ENCODE results near the gene CDK17. TPM values are rescaled to one million over a fixed set of nuclear protein-coding genes. Genes with fewer than 3 reads are reported as not detected.
"Not testable (repeated sequence)": the region's sequence is repeated elsewhere in the genome, so short reads cannot be mapped to it uniquely, and the experiment has no call there.

The CDK17 gene
- total and polyA plus RNA-seq, 2 donors, result 32.9 to 49.2 TPM

- no peak overlapping the region for H3K4me3 ChIP-seq (ENCODE audit: low read length in 2 of 2)
- H3K36me3 ChIP-seq (ENCODE audit: control insufficient read depth in 2 of 2, insufficient read depth in 2 of 2, low read length in 1 of 2), result no peaks in the 10 kb centered on the region
- H3K27me3 ChIP-seq (ENCODE audit: control insufficient read depth in 2 of 2, insufficient read depth in 1 of 2, low read length in 1 of 2), result no peaks in the 10 kb centered on the region
- no peaks in the 10 kb centered on the region for H3K9me3 ChIP-seq (ENCODE audit: control insufficient read depth in 2 of 2, insufficient read depth in 1 of 2, low read length in 1 of 2)
- H3K27ac ChIP-seq (ENCODE audit: low read depth in 1 of 2, low read length in 1 of 2), result no peak overlapping the region
- DNase-seq (ENCODE audit: low read depth in 6 of 9, low spot score in 9 of 9), result no peak
- 99% methylated on average over 3 of the region's 3 CpGs for WGBS
- no peaks in the 10 kb centered on the region for H3K4me1 ChIP-seq (ENCODE audit: control insufficient read depth in 2 of 2, insufficient read depth in 2 of 2, low read length in 2 of 2)
These were observed 8.8 kb upstream of the CDK17 start for GRCh38 chr12:96408993-96409392.

GRCh38 chr12:96407429-96408097, 7.3 kb upstream of the CDK17 start:
- not testable (repeated sequence) for H3K9me3 ChIP-seq (ENCODE audit: control insufficient read depth in 2 of 2, insufficient read depth in 1 of 2, low read length in 1 of 2); H3K27me3 ChIP-seq (ENCODE audit: control insufficient read depth in 2 of 2, insufficient read depth in 1 of 2, low read length in 1 of 2); H3K27ac ChIP-seq (ENCODE audit: low read depth in 1 of 2, low read length in 1 of 2); H3K4me3 ChIP-seq (ENCODE audit: low read length in 2 of 2); DNase-seq (ENCODE audit: low read depth in 6 of 9, low spot score in 9 of 9); H3K36me3 ChIP-seq (ENCODE audit: control insufficient read depth in 2 of 2, insufficient read depth in 2 of 2, low read length in 1 of 2); H3K4me1 ChIP-seq (ENCODE audit: control insufficient read depth in 2 of 2, insufficient read depth in 2 of 2, low read length in 2 of 2)
- 92% methylated on average over 7 of the region's 7 CpGs for WGBS

- 91% methylated on average over 3 of the region's 3 CpGs for WGBS
- H3K4me1 ChIP-seq (ENCODE audit: control insufficient read depth in 2 of 2, insufficient read depth in 2 of 2, low read length in 2 of 2), result peaks cover 2 to 7% of the 10 kb centered on the region in 2 donors
- H3K4me3 ChIP-seq (ENCODE audit: low read length in 2 of 2), result no peak overlapping the region
- H3K27ac ChIP-seq (ENCODE audit: low read depth in 1 of 2, low read length in 1 of 2), result no peak overlapping the region
- no peaks in the 10 kb centered on the region for H3K36me3 ChIP-seq (ENCODE audit: control insufficient read depth in 2 of 2, insufficient read depth in 2 of 2, low read length in 1 of 2)
- no peaks in the 10 kb centered on the region for H3K9me3 ChIP-seq (ENCODE audit: control insufficient read depth in 2 of 2, insufficient read depth in 1 of 2, low read length in 1 of 2)
- no peak for DNase-seq (ENCODE audit: low read depth in 6 of 9, low spot score in 9 of 9)
- H3K27me3 ChIP-seq (ENCODE audit: control insufficient read depth in 2 of 2, insufficient read depth in 1 of 2, low read length in 1 of 2), result no peaks in the 10 kb centered on the region
These were observed 4.5 kb upstream of the CDK17 start for GRCh38 chr12:96404696-96405095.

- Histone ChIP-seq H3K36me3 (ENCODE audit: control insufficient read depth in 2 of 2, insufficient read depth in 2 of 2, low read length in 1 of 2) (no peaks in the 10 kb centered on the region), H3K9me3 (ENCODE audit: control insufficient read depth in 2 of 2, insufficient read depth in 1 of 2, low read length in 1 of 2) (no peaks in the 10 kb centered on the region), H3K27me3 (ENCODE audit: control insufficient read depth in 2 of 2, insufficient read depth in 1 of 2, low read length in 1 of 2) (no peaks in the 10 kb centered on the region), H3K4me3 (ENCODE audit: low read length in 2 of 2) (no peak overlapping the region), H3K27ac (ENCODE audit: low read depth in 1 of 2, low read length in 1 of 2) (no peak overlapping the region), H3K4me1 (ENCODE audit: control insufficient read depth in 2 of 2, insufficient read depth in 2 of 2, low read length in 2 of 2) (peaks cover 2 to 8% of the 10 kb centered on the region in 2 donors)
- 99% methylated on average over 1 of the region's 1 CpG for whole genome bisulfite sequencing
- no peak for DNase-seq (ENCODE audit: low read depth in 6 of 9, low spot score in 9 of 9)
These were observed 3.6 kb upstream of the CDK17 start for GRCh38 chr12:96403870-96404269.

GRCh38 chr12:96402522-96402921, 2.3 kb upstream of the CDK17 start:
- not testable (repeated sequence) for DNase-seq (ENCODE audit: low read depth in 6 of 9, low spot score in 9 of 9); H3K36me3 ChIP-seq (ENCODE audit: control insufficient read depth in 2 of 2, insufficient read depth in 2 of 2, low read length in 1 of 2); H3K9me3 ChIP-seq (ENCODE audit: control insufficient read depth in 2 of 2, insufficient read depth in 1 of 2, low read length in 1 of 2); H3K27ac ChIP-seq (ENCODE audit: low read depth in 1 of 2, low read length in 1 of 2); H3K27me3 ChIP-seq (ENCODE audit: control insufficient read depth in 2 of 2, insufficient read depth in 1 of 2, low read length in 1 of 2); H3K4me3 ChIP-seq (ENCODE audit: low read length in 2 of 2)
- peaks cover 5 to 12% of the 10 kb centered on the region in 2 donors for H3K4me1 ChIP-seq (ENCODE audit: control insufficient read depth in 2 of 2, insufficient read depth in 2 of 2, low read length in 2 of 2)
- WGBS, result 98% methylated on average over 8 of the region's 8 CpGs

GRCh38 chr12:96402061-96402460, 1.8 kb upstream of the CDK17 start:
- no peak for DNase-seq (ENCODE audit: low read depth in 6 of 9, low spot score in 9 of 9)
- Histone ChIP-seq H3K4me1 (ENCODE audit: control insufficient read depth in 2 of 2, insufficient read depth in 2 of 2, low read length in 2 of 2) (peaks cover 5 to 12% of the 10 kb centered on the region in 2 donors), H3K27me3 (ENCODE audit: control insufficient read depth in 2 of 2, insufficient read depth in 1 of 2, low read length in 1 of 2) (no peaks in the 10 kb centered on the region), H3K4me3 (ENCODE audit: low read length in 2 of 2) (no peak overlapping the region), H3K27ac (ENCODE audit: low read depth in 1 of 2, low read length in 1 of 2) (no peak overlapping the region), H3K9me3 (ENCODE audit: control insufficient read depth in 2 of 2, insufficient read depth in 1 of 2, low read length in 1 of 2) (no peaks in the 10 kb centered on the region), H3K36me3 (ENCODE audit: control insufficient read depth in 2 of 2, insufficient read depth in 2 of 2, low read length in 1 of 2) (no peaks in the 10 kb centered on the region)
- 98% methylated on average over 6 of the region's 6 CpGs for WGBS

- Histone ChIP-seq H3K27me3 (ENCODE audit: control insufficient read depth in 2 of 2, insufficient read depth in 1 of 2, low read length in 1 of 2) (no peaks in the 10 kb centered on the region), H3K9me3 (ENCODE audit: control insufficient read depth in 2 of 2, insufficient read depth in 1 of 2, low read length in 1 of 2) (no peaks in the 10 kb centered on the region), H3K4me1 (ENCODE audit: control insufficient read depth in 2 of 2, insufficient read depth in 2 of 2, low read length in 2 of 2) (peaks cover 5 to 12% of the 10 kb centered on the region in 2 donors), H3K27ac (ENCODE audit: low read depth in 1 of 2, low read length in 1 of 2) (peak overlapping the region; percentile 96 to 99), H3K4me3 (ENCODE audit: low read length in 2 of 2) (peak overlapping the region; percentile 80 to 93), H3K36me3 (ENCODE audit: control insufficient read depth in 2 of 2, insufficient read depth in 2 of 2, low read length in 1 of 2) (no peaks in the 10 kb centered on the region)
- 22% methylated on average over 18 of the region's 18 CpGs for WGBS
- peak; percentile 53 to 93 (median 74) for DNase-seq (ENCODE audit: low read depth in 6 of 9, low spot score in 9 of 9)
These were observed 1.0 kb upstream of the CDK17 start for GRCh38 chr12:96401076-96401871.

GRCh38 chr12:96400631-96401075, 414 bp upstream of the CDK17 start:
- H3K4me1 ChIP-seq (ENCODE audit: control insufficient read depth in 2 of 2, insufficient read depth in 2 of 2, low read length in 2 of 2), result peaks cover 9 to 12% of the 10 kb centered on the region in 2 donors
- H3K4me3 ChIP-seq (ENCODE audit: low read length in 2 of 2), result peak overlapping the region; percentile 80 to 93
- no peaks in the 10 kb centered on the region for H3K9me3 ChIP-seq (ENCODE audit: control insufficient read depth in 2 of 2, insufficient read depth in 1 of 2, low read length in 1 of 2)
- peak overlapping the region; percentile 96 to 99 for H3K27ac ChIP-seq (ENCODE audit: low read depth in 1 of 2, low read length in 1 of 2)
- no peaks in the 10 kb centered on the region for H3K27me3 ChIP-seq (ENCODE audit: control insufficient read depth in 2 of 2, insufficient read depth in 1 of 2, low read length in 1 of 2)
- 1% methylated on average over 20 of the region's 20 CpGs for WGBS
- no peaks in the 10 kb centered on the region for H3K36me3 ChIP-seq (ENCODE audit: control insufficient read depth in 2 of 2, insufficient read depth in 2 of 2, low read length in 1 of 2)
- peak in 6 of 9 donors; percentile 49 to 79 (median 61) for DNase-seq (ENCODE audit: low read depth in 6 of 9, low spot score in 9 of 9)
